Measurements from ENCODE around the gene SYNPR.

The SYNPR gene

DNA sequence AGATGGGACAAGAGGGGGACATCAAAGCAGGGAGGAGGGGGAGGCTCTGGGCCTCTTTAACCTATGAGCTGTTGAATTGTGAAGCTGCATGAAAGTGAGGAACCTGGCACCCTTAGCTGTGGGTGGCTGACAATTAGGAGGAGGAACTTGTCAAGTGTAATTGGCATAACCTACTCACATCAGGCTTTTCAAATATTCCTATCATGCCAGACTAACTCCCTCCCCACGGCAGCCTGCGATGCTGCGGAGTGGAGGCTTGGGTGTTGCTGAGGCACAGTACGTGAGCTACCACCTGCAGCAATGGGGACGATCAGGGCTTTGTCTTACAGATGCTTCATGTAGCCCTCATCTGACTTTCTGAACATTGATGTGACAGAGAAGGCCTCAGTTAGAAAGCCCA, 193.7 kb downstream of the SYNPR start:
- DNase-seq (ENCODE audit: low read depth in 2 of 2), result no peak

DNA sequence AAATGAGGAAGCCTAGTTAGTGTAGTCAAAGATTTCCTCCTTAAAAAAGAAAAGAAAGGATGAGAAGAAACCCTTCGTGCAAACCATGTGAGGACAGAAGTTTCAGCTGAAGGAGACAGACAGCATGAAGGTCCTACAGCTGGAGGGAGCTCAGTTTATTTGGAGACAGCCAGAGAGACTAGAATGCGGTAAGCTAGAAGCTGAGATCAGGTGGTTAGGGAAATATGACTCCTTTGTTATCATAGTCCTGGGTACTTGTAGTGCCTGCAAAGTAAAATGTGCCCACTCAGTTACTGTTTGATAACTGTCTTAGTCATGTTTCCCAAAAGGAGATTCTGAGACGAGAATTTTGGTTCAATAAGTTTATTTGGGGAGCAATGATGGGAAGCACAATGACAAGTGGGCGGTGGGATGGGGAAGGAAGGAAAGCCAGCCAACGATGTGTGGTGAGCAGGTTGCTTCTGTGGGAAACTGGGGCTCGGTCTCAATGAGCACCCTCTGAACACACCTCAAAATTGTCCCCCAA, 195.6 kb downstream of the SYNPR start:
- no peak for DNase-seq (ENCODE audit: low read depth in 2 of 2)

DNA sequence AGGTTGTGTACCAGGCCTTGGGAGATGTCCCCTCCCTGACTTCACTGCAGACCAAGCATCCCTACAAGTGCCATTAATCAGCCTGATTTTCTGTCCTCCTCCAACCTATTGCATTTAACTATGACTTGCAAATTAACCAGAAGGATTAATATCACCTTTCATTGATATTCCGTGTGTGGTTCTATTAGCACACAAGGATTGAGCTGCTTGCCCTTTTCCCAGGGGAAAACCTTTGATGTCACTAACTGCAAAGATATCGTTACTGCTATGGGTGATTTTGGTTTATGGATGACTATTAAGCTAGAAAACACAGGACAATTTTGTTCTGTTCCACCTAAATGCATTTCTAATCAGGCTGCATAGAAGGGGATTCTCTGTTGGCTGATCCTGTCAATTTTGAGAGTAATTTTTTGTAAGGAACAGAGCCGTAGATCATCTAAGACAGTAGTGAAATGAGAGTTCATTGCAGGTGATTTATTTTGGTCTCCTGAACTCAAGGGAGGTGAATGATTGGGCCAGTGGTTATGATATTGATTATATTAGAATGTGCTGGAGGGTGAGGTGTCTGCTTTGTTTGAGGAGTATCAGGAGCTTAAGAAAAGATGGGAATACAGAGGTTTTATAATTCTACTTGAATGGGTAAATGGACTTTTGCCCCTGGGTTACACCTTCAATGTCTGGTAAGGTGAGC, 196.9 kb downstream of the SYNPR start:
- no peak for DNase-seq (ENCODE audit: low read depth in 2 of 2)

DNA sequence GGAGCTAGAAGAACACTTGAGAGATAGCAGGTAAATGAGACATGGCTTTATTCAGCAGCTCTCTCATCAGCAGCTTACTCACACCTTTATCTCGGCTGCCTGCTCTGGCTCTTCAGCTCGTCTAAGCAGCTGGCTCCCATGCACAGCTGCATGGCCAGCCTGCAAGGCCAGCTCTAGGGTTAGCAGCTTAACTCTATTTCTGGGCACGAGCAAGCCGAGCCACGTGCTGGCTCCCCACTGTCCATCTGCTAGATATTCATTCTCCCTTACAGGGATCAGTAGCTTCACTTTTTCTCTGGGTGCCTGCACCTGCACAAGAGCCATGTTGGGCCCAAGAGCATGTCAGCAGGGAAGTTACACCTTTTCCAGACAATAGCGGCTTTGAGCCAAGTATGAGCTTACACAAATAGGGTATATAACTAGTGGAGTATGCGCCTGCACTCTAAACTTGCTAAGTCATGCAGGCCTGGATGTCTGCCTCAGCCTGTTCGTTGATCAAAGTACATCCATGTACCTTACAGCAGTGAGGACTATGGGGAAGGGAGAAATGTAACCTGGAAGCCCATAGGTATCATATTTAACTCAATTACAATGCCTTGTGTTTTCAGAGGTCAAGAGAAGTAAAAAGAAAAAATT, 199.5 kb downstream of the SYNPR start:
- DNase-seq (ENCODE audit: low read depth in 2 of 2), result no peak

DNA sequence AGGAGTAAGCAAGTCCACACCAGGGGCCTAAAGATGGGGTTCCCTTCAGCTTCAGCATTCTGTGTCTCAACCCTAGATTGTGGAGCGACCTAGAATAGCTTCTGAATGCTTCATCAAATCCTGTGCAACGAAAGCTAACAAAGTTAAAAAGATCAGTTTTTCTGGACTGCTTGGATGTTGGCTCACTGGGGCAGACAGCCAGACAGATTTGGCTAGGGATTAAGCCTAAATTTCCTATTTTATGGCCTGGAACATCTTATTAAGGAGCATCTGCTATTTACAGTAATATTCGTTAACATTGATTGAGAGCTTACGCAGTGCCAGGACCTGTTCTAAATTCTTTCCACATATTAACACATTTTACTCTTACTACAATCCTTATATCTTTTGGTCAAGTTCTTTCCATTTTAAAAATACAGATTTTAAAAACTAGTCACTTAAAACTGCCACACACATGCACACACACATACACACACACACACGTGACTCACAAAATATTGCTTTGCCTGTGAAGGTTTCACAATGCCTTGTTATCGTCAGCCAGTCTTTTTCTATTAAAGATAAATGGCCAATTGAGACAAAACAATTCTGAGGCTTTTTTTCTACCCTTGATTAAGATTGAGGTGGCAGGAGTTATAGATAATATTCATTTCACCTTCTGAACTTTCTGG, 201.0 kb downstream of the SYNPR start:
- DNase-seq (ENCODE audit: low read depth in 2 of 2), result no peak

DNA sequence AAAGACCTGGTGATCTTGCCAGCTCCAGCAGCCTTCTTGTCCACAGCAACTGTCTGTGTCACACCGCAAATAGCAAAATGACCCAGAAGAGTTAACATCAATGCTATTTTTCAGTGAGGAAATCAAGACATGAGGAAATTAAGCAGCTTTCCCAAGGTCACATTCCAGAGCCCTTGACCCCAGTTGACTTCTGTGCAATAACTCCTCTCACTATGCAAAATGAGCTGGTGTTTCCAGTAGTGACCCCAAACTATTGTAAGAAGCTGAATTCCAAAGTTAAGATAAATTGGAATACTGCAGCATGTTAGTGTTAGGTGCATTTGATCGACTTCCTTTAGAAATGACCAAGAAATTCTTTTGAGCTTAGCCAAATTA, 201.5 kb downstream of the SYNPR start:
- DNase-seq (ENCODE audit: low read depth in 2 of 2), result no peak

DNA sequence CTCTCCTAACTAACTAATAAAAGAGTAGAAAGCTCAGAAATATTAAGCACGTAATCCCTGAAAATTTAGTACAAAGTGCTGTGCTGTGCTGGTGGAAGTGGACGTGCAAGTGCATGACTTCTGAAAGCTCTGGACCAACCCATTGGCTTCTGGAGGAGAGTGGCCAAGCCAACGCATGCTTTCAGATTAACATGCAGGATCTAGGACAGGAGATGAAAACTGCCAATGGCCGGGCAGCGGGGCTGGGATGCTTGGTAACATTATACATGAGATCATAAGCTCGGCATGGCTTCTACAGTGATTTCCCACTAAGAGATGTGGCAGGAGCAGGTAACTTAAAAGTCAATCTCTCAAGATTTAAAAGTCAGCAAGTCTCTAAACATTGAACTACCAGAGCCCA, 203.5 kb downstream of the SYNPR start:
- DNase-seq (ENCODE audit: low read depth in 2 of 2), result no peak

DNA sequence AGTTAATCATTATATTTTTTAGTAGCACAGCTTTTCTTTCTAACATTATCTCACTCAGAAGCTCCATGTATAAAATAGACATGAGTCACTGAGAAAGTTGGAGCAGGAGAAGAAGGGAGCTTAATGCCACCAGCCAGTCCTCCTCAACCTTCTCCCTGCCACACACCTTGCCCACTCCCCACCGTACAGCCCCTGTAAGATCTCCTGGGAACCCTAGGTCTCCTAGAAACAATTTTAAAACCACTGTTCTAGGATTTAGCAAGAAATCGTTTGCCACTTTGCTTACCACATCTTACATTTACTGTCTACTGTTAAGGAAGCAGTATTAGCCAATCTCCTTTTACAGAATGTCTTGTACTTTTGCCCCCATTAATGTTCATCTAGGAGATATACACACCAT, 204.2 kb downstream of the SYNPR start:
- no peak for DNase-seq (ENCODE audit: low read depth in 2 of 2)

DNA sequence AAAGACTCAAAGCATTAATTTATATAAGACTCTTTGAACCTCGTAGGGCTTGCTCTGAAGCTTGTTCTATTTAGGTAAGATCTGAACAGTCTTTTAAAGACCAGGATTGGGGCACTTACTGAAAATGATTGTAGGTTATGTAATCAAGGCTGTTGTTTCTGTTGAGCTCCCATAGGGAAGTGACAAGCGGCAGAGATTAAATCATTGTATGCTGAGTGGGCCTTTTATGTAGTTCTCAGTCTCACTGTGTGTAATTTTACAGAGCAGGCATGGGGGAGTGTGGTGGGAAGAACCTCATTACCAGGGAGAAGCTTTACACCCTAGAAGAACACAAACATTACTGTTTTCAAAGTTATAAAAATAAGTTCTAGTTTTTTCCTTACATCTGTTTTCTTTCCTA, 214.4 kb downstream of the SYNPR start:
- DNase-seq (ENCODE audit: low read depth in 2 of 2), result no peak

DNA sequence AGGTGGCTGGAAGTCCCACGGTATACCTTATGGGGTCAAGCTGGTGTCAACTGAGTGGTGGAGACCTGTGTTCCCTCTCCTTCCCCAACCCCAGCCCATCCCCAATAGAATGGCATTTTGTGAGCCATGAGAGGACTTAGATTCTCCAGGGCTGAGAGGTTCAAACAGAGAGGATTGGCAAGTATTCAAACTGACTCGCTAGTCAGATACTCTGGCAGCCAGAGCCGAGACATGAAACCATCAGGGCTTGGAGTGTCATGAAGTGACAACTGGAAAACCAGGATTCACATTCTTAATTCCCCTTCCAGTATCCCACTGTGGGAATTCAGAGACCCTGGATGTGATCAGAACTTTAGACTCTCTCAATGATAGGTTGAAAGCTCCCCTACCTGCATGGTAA, 215.0 kb downstream of the SYNPR start:
- no peak for DNase-seq (ENCODE audit: low read depth in 2 of 2)

DNA sequence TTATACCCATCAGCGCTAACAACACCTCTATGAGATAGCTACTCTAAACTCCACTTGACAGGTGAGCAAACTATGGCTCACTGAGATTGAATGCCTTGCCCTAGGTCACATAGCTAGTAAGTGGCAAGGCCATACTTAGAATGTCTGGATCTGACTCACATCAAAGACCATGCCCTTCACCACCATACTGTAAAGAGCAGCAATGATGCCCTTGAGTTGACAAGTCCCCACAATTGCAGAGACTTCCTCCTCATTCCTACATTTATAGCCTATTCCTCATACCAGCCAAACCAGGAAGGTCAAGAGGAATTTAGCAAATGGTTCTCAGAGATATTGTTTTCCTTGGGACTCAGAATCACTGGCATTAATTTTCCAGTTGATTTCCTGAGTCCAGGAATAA, 216.5 kb downstream of the SYNPR start:
- DNase-seq (ENCODE audit: low read depth in 2 of 2), result no peak

DNA sequence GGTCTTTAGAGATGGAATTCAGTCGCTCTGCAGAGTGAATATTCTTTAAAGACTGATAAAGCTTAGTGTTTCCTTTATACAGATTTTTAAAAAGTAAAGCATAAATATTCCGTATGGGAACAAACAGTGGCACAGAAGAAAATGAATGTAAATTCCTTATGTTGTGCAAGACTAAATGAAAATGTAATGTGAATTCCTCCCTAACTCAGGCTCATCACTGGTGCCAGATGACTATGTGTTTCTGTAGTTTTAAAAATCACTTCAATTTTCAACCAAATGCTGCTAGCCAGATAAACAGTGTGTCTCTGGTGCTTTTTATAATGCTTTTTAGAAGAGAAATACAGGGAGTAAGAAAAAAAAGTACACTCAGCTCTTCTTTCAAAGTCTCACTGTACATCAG, 219.5 kb downstream of the SYNPR start:
- no peak for DNase-seq (ENCODE audit: low read depth in 2 of 2)

DNA sequence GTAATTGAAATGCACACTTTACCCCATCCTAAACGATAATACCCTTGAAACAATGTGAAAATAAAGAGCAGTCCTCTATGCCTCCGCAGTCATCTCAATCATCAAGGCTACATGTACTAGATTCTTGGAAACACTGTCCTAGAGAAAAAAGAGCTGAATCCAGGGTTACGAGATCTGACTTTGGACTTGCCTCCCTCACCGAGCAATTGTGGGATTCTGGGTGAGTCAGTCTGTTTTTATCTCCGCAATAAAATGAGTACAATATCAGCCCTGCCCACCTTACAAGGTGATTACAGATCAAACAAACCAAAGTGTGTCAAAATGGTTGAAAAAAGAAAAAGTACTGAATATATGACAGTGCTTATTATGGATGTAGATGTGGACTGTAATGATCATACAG, 222.1 kb downstream of the SYNPR start:
- DNase-seq (ENCODE audit: low read depth in 2 of 2), result no peak

DNA sequence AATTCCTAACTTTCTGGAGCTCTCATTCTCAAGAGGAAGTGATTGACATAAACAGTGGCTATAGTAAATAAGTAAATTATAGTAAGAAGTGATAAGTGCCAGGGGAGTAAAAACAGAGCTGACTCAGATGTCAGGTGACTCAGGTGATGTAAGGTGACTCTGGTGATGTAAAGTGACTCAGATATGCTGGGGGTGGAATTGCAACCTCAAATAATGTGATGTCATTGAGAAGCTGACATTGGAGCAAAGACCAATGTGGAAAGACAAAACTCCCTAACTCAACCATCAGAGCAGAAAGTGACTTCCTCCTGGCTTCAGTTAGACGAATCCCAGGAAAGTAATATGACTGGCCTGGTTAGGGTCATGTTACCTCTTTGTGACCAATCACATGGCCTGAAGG, 230.2 kb downstream of the SYNPR start:
- DNase-seq (ENCODE audit: low read depth in 2 of 2), result no peak

DNA sequence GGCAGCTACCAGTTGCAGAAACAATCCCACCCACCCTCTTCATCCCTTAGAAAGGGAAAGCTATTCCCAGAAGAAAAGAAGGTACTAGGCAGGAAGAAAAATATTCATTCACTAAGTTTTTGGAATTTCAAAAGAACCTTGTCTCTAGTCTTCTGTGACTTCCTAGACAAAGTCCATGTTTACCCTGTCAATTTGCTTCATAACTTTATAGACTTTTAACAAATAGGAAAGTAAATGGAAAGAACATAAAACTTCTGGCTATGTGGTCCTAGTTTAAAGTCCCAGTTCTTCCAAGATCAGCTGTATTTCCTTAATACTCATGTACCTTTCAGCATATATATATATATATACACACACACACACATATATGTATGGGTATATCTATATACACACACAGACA, 230.7 kb downstream of the SYNPR start:
- no peak for DNase-seq (ENCODE audit: low read depth in 2 of 2)

DNA sequence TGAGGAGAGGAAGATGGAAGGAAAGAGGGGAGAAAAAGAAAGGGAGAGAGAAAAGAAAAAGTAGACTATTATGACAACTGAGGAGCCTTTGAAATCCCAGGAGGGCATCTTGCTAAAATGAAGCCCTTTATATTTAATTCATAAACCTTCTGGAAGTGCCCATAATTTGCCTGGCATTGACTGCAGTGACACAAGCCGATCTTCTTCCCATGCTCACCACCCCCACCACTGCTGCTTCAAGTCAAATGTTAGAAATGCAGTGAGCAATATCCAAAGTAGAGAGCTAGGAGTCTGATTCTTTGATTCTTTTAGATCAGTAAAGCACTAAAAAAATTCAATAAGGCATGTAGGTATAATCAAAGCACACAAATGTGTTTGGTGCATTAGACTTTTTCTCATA, 235.7 kb downstream of the SYNPR start:
- no peak for DNase-seq (ENCODE audit: low read depth in 2 of 2)

DNA sequence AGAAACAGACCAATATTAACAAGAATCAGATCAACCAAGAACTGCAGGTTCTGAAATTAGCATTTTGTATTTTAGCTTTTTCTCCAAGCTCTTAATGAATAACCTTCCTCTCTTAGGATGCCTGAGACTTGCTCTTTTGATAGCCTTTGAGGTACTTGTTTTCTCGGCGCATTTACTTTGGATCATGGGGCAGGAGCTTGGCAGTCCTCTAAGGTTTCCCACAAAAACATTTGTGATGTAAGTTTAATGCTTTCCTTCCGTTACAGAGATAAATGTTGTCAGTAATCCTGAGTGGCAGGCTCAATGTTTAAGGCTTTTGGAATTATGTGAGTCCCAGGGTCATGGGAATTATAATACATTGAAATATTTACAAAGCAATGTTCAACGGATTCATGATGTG, 236.6 kb downstream of the SYNPR start:
- DNase-seq (ENCODE audit: low read depth in 2 of 2), result no peak

DNA sequence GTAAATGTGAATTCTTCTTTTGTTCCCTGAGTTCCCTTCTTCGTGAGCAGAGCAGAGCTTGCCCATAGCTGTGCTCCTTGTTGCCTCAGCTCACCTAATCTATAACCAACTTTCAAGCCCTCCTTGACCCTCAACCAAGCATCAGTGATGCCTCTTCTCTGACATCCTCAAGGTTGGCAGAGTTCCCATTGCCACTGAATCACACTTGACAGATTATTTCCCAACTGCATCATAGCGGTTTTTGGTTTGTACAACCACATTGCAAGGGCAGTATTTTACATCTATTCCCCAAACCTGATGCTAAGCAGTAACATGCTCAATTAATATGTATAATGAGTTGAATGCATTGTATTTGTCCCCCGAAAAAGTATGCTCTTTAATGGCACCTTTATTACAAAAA, 241.3 kb downstream of the SYNPR start:
- no peak for DNase-seq (ENCODE audit: low read depth in 2 of 2)

DNA sequence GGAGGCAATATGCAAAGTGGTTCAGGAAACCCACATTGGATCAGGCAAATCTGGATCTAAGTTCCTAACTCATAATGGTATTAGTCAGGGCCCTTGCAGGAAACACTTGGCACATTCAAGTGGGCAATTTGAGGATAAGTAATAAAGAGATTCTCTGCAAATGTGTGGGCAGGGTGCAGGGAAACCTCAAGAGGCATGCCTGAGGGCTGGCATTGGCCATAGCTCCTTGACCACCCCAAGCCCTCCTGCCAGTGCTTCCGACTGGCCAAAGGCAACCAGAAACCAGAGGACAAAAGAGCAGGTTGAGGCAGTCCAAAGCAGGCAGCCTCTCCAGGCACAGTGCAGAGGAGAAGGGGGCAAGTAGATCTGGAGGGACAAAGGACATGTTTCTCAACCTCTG, 243.5 kb downstream of the SYNPR start:
- no peak for DNase-seq (ENCODE audit: low read depth in 2 of 2)

DNA sequence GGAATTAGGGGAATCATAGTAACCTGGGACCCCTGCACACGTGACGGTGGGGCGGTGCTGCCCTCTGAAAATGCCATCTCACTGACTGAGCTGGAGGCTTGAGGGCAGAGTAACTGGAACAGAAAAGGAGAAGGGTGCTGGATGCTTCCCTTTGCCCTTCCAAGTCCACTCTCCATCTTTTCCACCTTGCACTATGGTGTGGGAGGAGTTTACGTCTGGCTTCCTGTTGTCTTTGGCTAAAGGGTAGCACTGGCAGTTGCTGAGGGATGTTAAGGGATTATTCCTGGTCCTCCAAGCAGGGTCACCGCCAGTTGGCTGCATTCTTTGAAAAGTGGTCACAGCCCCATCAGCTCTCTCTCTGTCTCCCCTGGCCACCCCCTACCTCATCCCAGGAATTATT, 245.0 kb downstream of the SYNPR start:
- DNase-seq (ENCODE audit: low read depth in 2 of 2), result no peak

DNA sequence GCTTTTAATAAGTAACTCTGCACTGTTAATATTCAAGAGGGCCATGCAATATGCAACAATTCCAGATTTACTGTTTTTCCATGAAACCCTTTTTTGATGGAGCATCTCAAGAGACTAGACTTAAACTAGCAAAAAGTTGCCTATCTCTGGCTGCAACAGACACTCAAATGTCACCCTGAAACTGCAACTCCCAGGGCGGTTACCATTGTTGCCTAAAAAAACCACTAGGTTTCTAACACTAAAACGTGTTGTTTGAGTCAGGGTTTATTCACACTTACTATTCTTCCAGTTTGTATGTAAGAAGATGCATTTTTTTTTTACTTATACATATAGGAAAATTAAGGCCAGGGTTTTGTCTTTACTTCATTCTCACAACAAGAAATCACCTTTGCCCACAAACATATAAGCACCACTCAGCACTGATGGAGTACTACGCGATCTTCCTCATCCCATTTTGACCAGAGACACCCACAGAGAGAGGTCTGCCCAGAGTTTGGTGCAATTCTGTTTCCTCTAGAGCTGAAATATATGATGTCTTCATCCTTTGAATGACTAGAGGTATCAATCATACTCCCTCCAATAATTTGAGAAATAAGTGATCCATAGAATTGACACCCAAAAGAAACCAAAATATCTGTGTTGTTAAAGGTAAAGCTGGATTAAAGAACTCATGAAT, 250.4 kb downstream of the SYNPR start:
- no peak for DNase-seq (ENCODE audit: low read depth in 2 of 2)

DNA sequence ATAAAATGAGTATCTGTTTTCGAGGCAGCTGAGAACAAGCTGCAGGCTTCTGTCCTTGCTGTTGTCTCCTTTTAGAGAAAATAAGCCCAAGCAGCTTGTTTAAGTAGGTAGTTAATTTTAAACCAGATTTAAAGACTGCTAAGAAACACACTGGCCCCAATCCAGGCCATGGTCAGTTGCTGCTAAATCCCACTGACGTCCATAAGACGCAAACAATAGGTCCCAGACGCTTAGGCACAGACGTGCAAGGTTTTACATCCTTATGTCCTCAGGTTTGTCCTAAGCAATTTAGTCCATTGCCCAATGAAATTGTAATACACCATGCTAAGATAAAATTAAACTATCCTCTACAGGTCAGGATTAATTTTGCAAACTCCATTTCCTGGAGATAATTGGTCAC, 254.4 kb downstream of the SYNPR start:
- no peak for DNase-seq (ENCODE audit: low read depth in 2 of 2)

DNA sequence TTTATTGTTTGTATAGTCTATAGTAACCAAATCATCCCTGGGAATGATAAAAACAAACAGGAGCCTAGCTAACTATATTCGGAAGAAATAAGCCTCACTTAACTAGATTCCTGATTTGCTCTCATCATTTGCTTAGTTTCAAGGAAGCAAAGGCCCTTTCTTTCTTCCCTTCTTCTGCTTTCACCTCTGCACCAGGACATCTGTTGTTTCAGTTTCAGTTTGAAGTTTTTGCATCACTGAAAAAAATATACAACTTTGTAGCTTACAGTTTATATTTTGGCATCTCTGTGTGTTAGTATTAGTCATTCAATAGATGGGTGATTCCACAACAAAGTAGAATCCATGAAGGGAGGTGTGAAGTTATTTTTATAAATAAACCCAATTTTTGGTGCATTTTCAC, 260.8 kb downstream of the SYNPR start:
- DNase-seq (ENCODE audit: low read depth in 2 of 2), result no peak

Measured in stimulated activated CD8-positive, alpha-beta memory T cell treated with anti-CD3 and anti-CD28 coated beads, Interleukin-7, amount 100 ng/mL, for 4 hours (primary cell).